Loucy (cell line): ENCODE data around the gene PAGE4.

Experiments
- CTCF ChIP-seq: fragments of 200-600 bp; sonication (generic); conservative IDR thresholded peaks from 2 replicates; pipeline ENCODE4 v1.5.1; 2014; ENCODE audit warnings: mild to moderate bottlenecking, antibody characterized with exemption, low read length
- EZH2phosphoT487 ChIP-seq: fragments of 200-600 bp; IDR thresholded peaks from 2 replicates; pipeline ENCODE4 v1.6.1; 2018; ENCODE audit warnings: antibody characterized with exemption, mild to moderate bottlenecking, moderate library complexity, borderline replicate concordance

- TF ChIP-seq CTCF: no peak
- no peak for TF ChIP-seq EZH2phosphoT487
These were observed 49.2 kb downstream of the PAGE4 start for GRCh38 chrX:49878128-49878833.
